Natural killer cell treated with Interleukin-12 subunit alpha and Interleukin-12 subunit beta and Interleukin-15 and Interleukin-18, amount 100 ng/mL, for 72 hours (primary cell): ENCODE results near the gene CDC20. TPM values are rescaled to one million over a fixed set of nuclear protein-coding genes. Genes with fewer than 3 reads are reported as not detected.
A peak's percentile ranks its signal among the peaks of the same experiment; 100 is the strongest.
"Not testable (repeated sequence)": the region's sequence is repeated elsewhere in the genome, so short reads cannot be mapped to it uniquely, and the experiment has no call there.

Source experiments
- ATAC-seq, 2 donors: fragments of 150-1000 bp; cut with Tn5 transposase in 1 of 2; sonication (Bioruptor Pico), chemical (Tn5 transposase) in 1 of 2; 2 replicates each; pipeline ENCODE4 v1.10.0; 2021
- DNase-seq: peaks from one replicate; pipeline ENCODE4 v3.0.0; 2022; ENCODE audit warnings: low spot score
- H3K27ac Mint-ChIP-seq, 2 donors: 1 replicate in 1 of 2; 2 replicates in 1 of 2; pipeline ENCODE4 v1.8.0; 2022; ENCODE audit warnings: mixed read lengths in 2 of 2, mild to moderate bottlenecking in 1 of 2, moderate library complexity in 1 of 2
- H3K27me3 Mint-ChIP-seq, 2 donors: 1 replicate in 1 of 2; 2 replicates in 1 of 2; pipeline ENCODE4 v1.8.0; 2022; ENCODE audit warnings: mixed read lengths in 2 of 2
- H3K36me3 Mint-ChIP-seq: one replicate; pipeline ENCODE4 v1.8.0; 2022; ENCODE audit warnings: mixed read lengths
- H3K4me1 Mint-ChIP-seq, 2 donors: 1 replicate in 1 of 2; 2 replicates in 1 of 2; pipeline ENCODE4 v1.8.0; 2022; ENCODE audit warnings: low read depth in 2 of 2, mixed read lengths in 2 of 2, mild to moderate bottlenecking in 1 of 2
- H3K4me3 Mint-ChIP-seq: one replicate; pipeline ENCODE4 v1.8.0; 2022; ENCODE audit warnings: mixed read lengths
- H3K9me3 Mint-ChIP-seq: 2 replicates; pipeline ENCODE4 v1.8.0; 2022; ENCODE audit warnings: mixed read lengths
- total RNA-seq, 2 donors: library from RNA; stranded (reverse); gene quantifications; one replicate each; pipeline ENCODE4 v1.2.3, GENCODE V29; 2022

The CDC20 gene
- total RNA-seq, 2 donors from 2014 or later, result 98.7 to 152 TPM

DNA sequence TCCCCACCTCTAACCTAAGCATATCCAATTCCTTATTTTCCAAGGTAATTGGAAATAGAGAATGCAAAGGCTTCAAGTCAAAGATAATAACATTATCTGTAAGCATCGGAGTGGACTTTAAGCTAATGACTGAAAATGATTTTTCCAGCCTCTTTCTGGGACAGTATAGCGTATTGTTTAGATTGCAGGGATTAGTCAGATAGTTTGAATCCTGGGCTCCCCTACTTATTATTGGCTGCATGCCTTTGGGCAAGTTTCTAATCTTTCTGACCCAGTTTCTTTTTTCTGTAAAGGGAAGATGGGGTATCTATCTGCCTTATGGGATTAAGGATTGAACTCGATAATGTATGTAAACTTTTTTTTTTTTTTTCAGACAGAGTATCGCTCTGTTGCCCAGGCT is 1.5 kb upstream of the CDC20 start:
- DNase-seq (no peak), ATAC-seq (no peak)
- Mint-ChIP-seq H3K4me1 (peaks cover 25 to 33% of the 10 kb centered on the region in 2 donors), H3K9me3 (no peaks in the 10 kb centered on the region), H3K27me3 (no peaks in the 10 kb centered on the region), H3K4me3 (no peak overlapping the region), H3K36me3 (peaks cover 11% of the 10 kb centered on the region), H3K27ac (no peak overlapping the region)

- peak overlapping the region; percentile 70 to 92 for H3K27ac Mint-ChIP-seq
- peaks cover 28 to 38% of the 10 kb centered on the region in 2 donors for H3K4me1 Mint-ChIP-seq
- no peaks in the 10 kb centered on the region for H3K27me3 Mint-ChIP-seq
- no peaks in the 10 kb centered on the region for H3K9me3 Mint-ChIP-seq
- DNase-seq (no peak), ATAC-seq (peak in 1 of 2 donors; percentile 0)
- H3K36me3 Mint-ChIP-seq, result peaks cover 14% of the 10 kb centered on the region
- H3K4me3 Mint-ChIP-seq, result peak overlapping the region; percentile 97
Observed at GRCh38 chr1:43358121-43358745, 548 bp upstream of the CDC20 start.

GRCh38 chr1:43359696-43360095 is 915 bp downstream of the CDC20 start:
- no peak for DNase-seq
- Mint-ChIP-seq H3K27ac (peak overlapping the region; percentile 70 to 78), H3K4me3 (peak overlapping the region; percentile 97), H3K9me3 (no peaks in the 10 kb centered on the region), H3K27me3 (no peaks in the 10 kb centered on the region), H3K4me1 (peaks cover 37 to 50% of the 10 kb centered on the region in 2 donors), H3K36me3 (peaks cover 22% of the 10 kb centered on the region)
- ATAC-seq, result no peak

GRCh38 chr1:43360616-43361015 is 1.8 kb downstream of the CDC20 start:
- H3K36me3 Mint-ChIP-seq, result peaks cover 22% of the 10 kb centered on the region
- no peaks in the 10 kb centered on the region for H3K27me3 Mint-ChIP-seq
- H3K4me3 Mint-ChIP-seq, result peak overlapping the region; percentile 97
- DNase-seq (no peak), ATAC-seq (no peak)
- H3K9me3 Mint-ChIP-seq, result no peaks in the 10 kb centered on the region
- H3K27ac Mint-ChIP-seq, result peak overlapping the region; percentile 15 to 70
- peaks cover 47 to 59% of the 10 kb centered on the region in 2 donors for H3K4me1 Mint-ChIP-seq

GRCh38 chr1:43363283-43363934 is 4.6 kb downstream of the CDC20 start:
- H3K36me3 Mint-ChIP-seq, result peaks cover 22% of the 10 kb centered on the region
- H3K27ac Mint-ChIP-seq, result peak overlapping the region; percentile 76 to 84
- no peak for ATAC-seq
- H3K27me3 Mint-ChIP-seq, result no peaks in the 10 kb centered on the region
- DNase-seq, result no peak
- no peak overlapping the region for H3K4me3 Mint-ChIP-seq
- no peaks in the 10 kb centered on the region for H3K9me3 Mint-ChIP-seq
- H3K4me1 Mint-ChIP-seq, result peaks cover 57 to 62% of the 10 kb centered on the region in 2 donors

GRCh38 chr1:43363935-43364525 is 5.2 kb downstream of the CDC20 start:
- Mint-ChIP-seq H3K27ac (peak overlapping the region; percentile 76 to 84), H3K9me3 (no peaks in the 10 kb centered on the region), H3K4me3 (no peak overlapping the region), H3K36me3 (peaks cover 22% of the 10 kb centered on the region), H3K4me1 (peaks cover 60 to 66% of the 10 kb centered on the region in 2 donors), H3K27me3 (no peaks in the 10 kb centered on the region)
- ATAC-seq (no peak), DNase-seq (no peak)

DNA sequence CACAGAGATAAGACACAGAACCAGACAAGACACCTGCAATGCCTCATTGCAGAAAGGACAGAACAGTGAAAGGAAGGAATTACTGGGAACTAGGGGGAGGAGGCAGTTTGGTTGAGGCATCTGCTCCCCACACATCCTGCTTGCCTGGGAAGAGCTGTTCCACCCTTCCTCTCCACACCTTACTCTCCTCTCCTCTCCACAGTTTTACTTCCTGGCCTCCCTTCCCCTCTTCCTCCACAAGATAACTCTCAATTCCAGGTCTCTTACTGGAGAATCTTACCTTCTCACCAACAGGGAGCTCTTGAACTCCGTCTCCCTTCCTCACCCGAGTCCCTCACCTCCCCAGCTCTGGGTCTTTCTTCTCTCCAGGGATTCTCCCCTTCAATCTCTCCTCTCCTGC is 6.9 kb downstream of the CDC20 start:
- no peaks in the 10 kb centered on the region for H3K9me3 Mint-ChIP-seq
- ATAC-seq (no peak), DNase-seq (no peak)
- H3K4me3 Mint-ChIP-seq, result peak overlapping the region; percentile 94
- H3K27me3 Mint-ChIP-seq, result no peaks in the 10 kb centered on the region
- H3K36me3 Mint-ChIP-seq, result peaks cover 22% of the 10 kb centered on the region
- H3K4me1 Mint-ChIP-seq, result peaks cover 54 to 58% of the 10 kb centered on the region in 2 donors
- H3K27ac Mint-ChIP-seq, result peak overlapping the region; percentile 76 to 84

- ATAC-seq (no peak), DNase-seq (no peak)
- H3K27ac Mint-ChIP-seq, result peak overlapping the region; percentile 76 to 84
- H3K9me3 Mint-ChIP-seq, result no peaks in the 10 kb centered on the region
- H3K36me3 Mint-ChIP-seq, result peaks cover 21% of the 10 kb centered on the region
- peaks cover 54 to 59% of the 10 kb centered on the region in 2 donors for H3K4me1 Mint-ChIP-seq
- H3K27me3 Mint-ChIP-seq, result no peaks in the 10 kb centered on the region
- peak overlapping the region; percentile 94 for H3K4me3 Mint-ChIP-seq
Observed at GRCh38 chr1:43366179-43366578, 7.4 kb downstream of the CDC20 start.

- DNase-seq (no peak), ATAC-seq (no peak)
- H3K4me1 Mint-ChIP-seq, result peaks cover 49 to 54% of the 10 kb centered on the region in 2 donors
- H3K27me3 Mint-ChIP-seq, result no peaks in the 10 kb centered on the region
- H3K9me3 Mint-ChIP-seq, result no peaks in the 10 kb centered on the region
- peak overlapping the region; percentile 80 to 84 for H3K27ac Mint-ChIP-seq
- H3K36me3 Mint-ChIP-seq, result peaks cover 17% of the 10 kb centered on the region
- peak overlapping the region; percentile 94 for H3K4me3 Mint-ChIP-seq
Observed at GRCh38 chr1:43366601-43367025, 7.8 kb downstream of the CDC20 start.

- peaks cover 43 to 48% of the 10 kb centered on the region in 2 donors for H3K4me1 Mint-ChIP-seq
Observed at GRCh38 chr1:43367026-43367903, 8.5 kb downstream of the CDC20 start.

GRCh38 chr1:43367904-43368645 is 9.3 kb downstream of the CDC20 start, which contains the start of gene ELOVL1:
Gene ELOVL1 (minus strand): TSS chr1:43368011. CDS start chr1:43365609, 2,402 bp downstream.
- peaks cover 42 to 45% of the 10 kb centered on the region in 2 donors for H3K4me1 Mint-ChIP-seq
- peaks cover 8% of the 10 kb centered on the region for H3K36me3 Mint-ChIP-seq
- H3K9me3 Mint-ChIP-seq, result no peaks in the 10 kb centered on the region
- peak within 1 kb of the TSS; percentile 84 to 88 for H3K27ac Mint-ChIP-seq
- H3K27me3 Mint-ChIP-seq, result no peaks in the 10 kb centered on the region
- ATAC-seq (peak; percentile 93 to 97), DNase-seq (peak; percentile 94)
- peak within 1 kb of the TSS; percentile 94 for H3K4me3 Mint-ChIP-seq

More at GRCh38 chr1:43367026-43367903, 8.5 kb downstream of the CDC20 start:
- DNase-seq (no peak), ATAC-seq (peak; percentile 77 to 85)
- Mint-ChIP-seq H3K36me3 (peaks cover 11% of the 10 kb centered on the region), H3K27ac (peak overlapping the region; percentile 80 to 84), H3K27me3 (no peaks in the 10 kb centered on the region), H3K4me3 (peak overlapping the region; percentile 94), H3K9me3 (no peaks in the 10 kb centered on the region)

- ATAC-seq (no peak), DNase-seq (no peak)
- H3K9me3 Mint-ChIP-seq, result no peaks in the 10 kb centered on the region
- no peaks in the 10 kb centered on the region for H3K27me3 Mint-ChIP-seq
- peaks cover 7% of the 10 kb centered on the region for H3K36me3 Mint-ChIP-seq
- H3K4me1 Mint-ChIP-seq, result peaks cover 40 to 42% of the 10 kb centered on the region in 2 donors
- H3K27ac Mint-ChIP-seq, result peak overlapping the region; percentile 84 to 88
- peak overlapping the region; percentile 94 for H3K4me3 Mint-ChIP-seq
Observed at GRCh38 chr1:43368646-43369020, 9.9 kb downstream of the CDC20 start.

- H3K36me3 Mint-ChIP-seq, ATAC-seq, H3K27ac Mint-ChIP-seq, H3K4me3 Mint-ChIP-seq, H3K9me3 Mint-ChIP-seq, DNase-seq, H3K27me3 Mint-ChIP-seq: not testable (repeated sequence)
- H3K4me1 Mint-ChIP-seq, result peaks cover 30% of the 10 kb centered on the region in 2 donors
Observed at GRCh38 chr1:43369779-43370178, 11.0 kb downstream of the CDC20 start.
